Esophagus squamous epithelium (tissue), 5 donors: ENCODE measurements around the gene KRT77. TPM values are rescaled to one million over a fixed set of nuclear protein-coding genes. Genes with fewer than 3 reads are reported as not detected.

Experiments used
- DNase-seq: peaks from one replicate; lab custom pipeline; 2025; lab: John Stamatoyannopoulos, UW
- H3K27ac ChIP-seq, 4 donors: fragments of 200-600 bp; sonication (generic); one replicate each; pipeline ENCODE4 v1.5.1; 2016 to 2019; ENCODE audit warnings: mild to moderate bottlenecking in 1 of 4
- H3K27me3 ChIP-seq, 4 donors: fragments of 200-600 bp; sonication (generic); 1 replicate in 3 of 4; 2 replicates in 1 of 4; pipeline versions ENCODE4 v1.5.1 to v1.6.0; 2017 to 2021; ENCODE audit warnings: antibody characterized with exemption in 1 of 4
- H3K36me3 ChIP-seq, 3 donors: fragments of 200-600 bp; sonication (generic); one replicate each; pipeline ENCODE4 v1.5.1; 2016 to 2019
- H3K4me1 ChIP-seq, 3 donors: fragments of 200-600 bp; sonication (generic); one replicate each; pipeline ENCODE4 v1.5.1; 2017 to 2019
- H3K4me3 ChIP-seq, 4 donors: fragments of 200-600 bp; sonication (generic); 1 replicate in 3 of 4; 2 replicates in 1 of 4; pipeline ENCODE4 v1.5.1; 2016 to 2019; ENCODE audit warnings: mild to moderate bottlenecking in 2 of 4, moderate library complexity in 1 of 4
- H3K9me3 ChIP-seq, 3 donors: fragments of 200-600 bp; sonication (generic); one replicate each; pipeline ENCODE4 v1.5.1; 2016 to 2019
- POLR2A ChIP-seq, 4 donors: fragments of 450-650 bp; IDR thresholded peaks; one replicate each; pipeline ENCODE4 v1.6.1; 2017; ENCODE audit warnings: antibody characterized with exemption in 4 of 4, mild to moderate bottlenecking in 4 of 4, moderate library complexity in 3 of 4
- WGBS, 2 donors: methylation state at CpG; one replicate each; pipeline ENCODE4 v1.1.5; 2018; 5-methylcytosine and 5-hydroxymethylcytosine counted together
- intact Hi-C: fragments of 100-400 bp; cut with DNase I; formaldehyde crosslinking; loops from one replicate; pipeline ENCODE4 v1.15.0; 2022
- total RNA-seq, 4 donors: library from RNA; depleted of rRNA; stranded (reverse); fragments of >200 nt; gene quantifications; one replicate each; pipeline ENCODE4 v1.1.0, GENCODE V29; 2016
- TF ChIP-seq, protein P1 (sequence below), 6 experiments: fragments of 450-650 bp in 4 of 6; fragments of 200-600 bp in 2 of 6; sonication (generic) in 2 of 6; IDR thresholded peaks; one replicate each; pipeline ENCODE4 v1.5.1; 2016 to 2019; ENCODE audit warnings: antibody characterized with exemption in 6 of 6, mild to moderate bottlenecking in 4 of 6, moderate library complexity in 4 of 6
- donor health status: DM: yes; HTN: yes; CAD: no.

The KRT77 gene
- total RNA-seq, 4 donors from 2014 or later = not detected

DNA sequence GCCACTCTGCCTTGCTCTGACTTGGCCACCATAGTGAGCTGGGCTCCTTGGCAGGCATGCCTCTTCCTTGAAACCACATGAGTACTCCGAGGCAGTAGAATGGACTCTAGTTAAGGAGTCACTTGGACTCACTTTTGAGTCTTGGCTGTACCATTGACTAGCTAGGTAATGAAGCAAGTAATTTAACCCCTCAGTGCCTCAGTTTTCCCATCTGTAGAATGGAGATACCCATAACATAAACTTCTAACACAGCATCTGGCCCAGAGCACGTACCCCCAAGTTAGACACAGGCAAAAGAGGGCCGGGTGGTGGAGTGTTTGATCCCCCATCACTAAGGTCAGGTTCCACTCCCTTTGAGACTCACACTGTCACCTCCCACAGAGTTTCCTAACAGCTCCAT is 8.3 kb downstream of the KRT77 start:
- DNase-seq = no peak
- 66 to 82% methylated on average over 2 to 3 of the region's 3 CpGs for WGBS, 2 donors

GRCh38 chr12:52694151-52694550 is 9.2 kb downstream of the KRT77 start:
- H3K4me1 ChIP-seq = peaks cover 5 to 29% (median 15%) of the 10 kb centered on the region in 3 donors
- H3K27me3 ChIP-seq = peaks cover 0 to 54% (median 0%) of the 10 kb centered on the region in 4 donors
- 87 to 91% methylated on average over 6 of the region's 6 CpGs for WGBS, 2 donors
- H3K27ac ChIP-seq = no peak overlapping the region
- H3K36me3 ChIP-seq = no peaks in the 10 kb centered on the region
- H3K4me3 ChIP-seq = no peak overlapping the region
- H3K9me3 ChIP-seq = no peaks in the 10 kb centered on the region
- intact Hi-C loops = no loop called here
- DNase-seq = no peak
- TF ChIP-seq, protein P1, sequence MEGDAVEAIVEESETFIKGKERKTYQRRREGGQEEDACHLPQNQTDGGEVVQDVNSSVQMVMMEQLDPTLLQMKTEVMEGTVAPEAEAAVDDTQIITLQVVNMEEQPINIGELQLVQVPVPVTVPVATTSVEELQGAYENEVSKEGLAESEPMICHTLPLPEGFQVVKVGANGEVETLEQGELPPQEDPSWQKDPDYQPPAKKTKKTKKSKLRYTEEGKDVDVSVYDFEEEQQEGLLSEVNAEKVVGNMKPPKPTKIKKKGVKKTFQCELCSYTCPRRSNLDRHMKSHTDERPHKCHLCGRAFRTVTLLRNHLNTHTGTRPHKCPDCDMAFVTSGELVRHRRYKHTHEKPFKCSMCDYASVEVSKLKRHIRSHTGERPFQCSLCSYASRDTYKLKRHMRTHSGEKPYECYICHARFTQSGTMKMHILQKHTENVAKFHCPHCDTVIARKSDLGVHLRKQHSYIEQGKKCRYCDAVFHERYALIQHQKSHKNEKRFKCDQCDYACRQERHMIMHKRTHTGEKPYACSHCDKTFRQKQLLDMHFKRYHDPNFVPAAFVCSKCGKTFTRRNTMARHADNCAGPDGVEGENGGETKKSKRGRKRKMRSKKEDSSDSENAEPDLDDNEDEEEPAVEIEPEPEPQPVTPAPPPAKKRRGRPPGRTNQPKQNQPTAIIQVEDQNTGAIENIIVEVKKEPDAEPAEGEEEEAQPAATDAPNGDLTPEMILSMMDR (IDR thresholded peaks at IDR 0.05) = no peak
- TF ChIP-seq POLR2A (IDR thresholded peaks at IDR 0.05) = no peak

More for the DNA sequence above, 8.3 kb downstream of the KRT77 start:
- Histone ChIP-seq H3K4me1 (peaks cover 5 to 34% (median 15%) of the 10 kb centered on the region in 3 donors), H3K4me3 (no peak overlapping the region), H3K27me3 (peaks cover 0 to 48% (median 0%) of the 10 kb centered on the region in 4 donors), H3K36me3 (no peaks in the 10 kb centered on the region), H3K9me3 (no peaks in the 10 kb centered on the region), H3K27ac (no peak overlapping the region)
- intact Hi-C loops = no loop called here
- TF ChIP-seq, protein P1 (IDR thresholded peaks at IDR 0.05) = no peak
- TF ChIP-seq POLR2A (IDR thresholded peaks at IDR 0.05) = no peak

GRCh38 chr12:52693261-52693660 is 10.1 kb downstream of the KRT77 start:
- intact Hi-C loops = no loop called here
- WGBS, 2 donors = 55 to 74% methylated on average over 5 of the region's 5 CpGs
- DNase-seq = no peak
- no peak overlapping the region for H3K4me3 ChIP-seq
- TF ChIP-seq, protein P1 (IDR thresholded peaks at IDR 0.05) = no peak
- TF ChIP-seq POLR2A (IDR thresholded peaks at IDR 0.05) = no peak
- H3K27ac ChIP-seq = no peak overlapping the region
- H3K27me3 ChIP-seq = peaks cover 0 to 63% (median 0%) of the 10 kb centered on the region in 4 donors
- H3K9me3 ChIP-seq = no peaks in the 10 kb centered on the region
- no peaks in the 10 kb centered on the region for H3K36me3 ChIP-seq
- peaks cover 5 to 24% (median 11%) of the 10 kb centered on the region in 3 donors for H3K4me1 ChIP-seq

DNA sequence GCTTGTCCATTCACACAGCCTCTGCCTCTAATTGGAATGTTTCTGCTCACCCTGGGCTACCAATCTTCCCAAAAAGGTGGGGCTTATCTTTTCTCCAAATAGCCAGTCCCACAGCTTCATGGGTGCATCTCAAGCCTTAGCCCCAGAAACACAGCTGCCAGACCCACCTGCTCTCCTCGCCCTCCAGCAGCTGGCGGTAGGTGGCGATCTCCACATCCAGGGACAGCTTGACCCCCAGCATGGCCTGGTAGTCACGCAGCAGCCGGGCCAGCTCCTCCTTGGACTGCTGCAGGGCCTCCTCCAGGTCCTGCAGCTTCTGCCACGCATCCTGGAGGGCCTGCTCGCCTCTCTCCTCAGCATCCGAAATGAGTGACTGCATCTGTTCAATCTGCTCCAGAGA is 11.1 kb downstream of the KRT77 start:
- WGBS, 2 donors = 64 to 87% methylated on average over 3 to 4 of the region's 8 CpGs
- Histone ChIP-seq H3K4me1 (peaks cover 9 to 31% (median 15%) of the 10 kb centered on the region in 3 donors), H3K4me3 (no peak overlapping the region), H3K36me3 (no peaks in the 10 kb centered on the region), H3K27me3 (peaks cover 0 to 69% (median 0%) of the 10 kb centered on the region in 4 donors), H3K9me3 (no peaks in the 10 kb centered on the region), H3K27ac (no peak overlapping the region)
- intact Hi-C loops = no loop called here
- no peak for DNase-seq
- TF ChIP-seq POLR2A (IDR thresholded peaks at IDR 0.05) = no peak
- TF ChIP-seq, protein P1 (IDR thresholded peaks at IDR 0.05) = no peak

- Histone ChIP-seq H3K36me3 (no peaks in the 10 kb centered on the region), H3K4me3 (no peak overlapping the region), H3K4me1 (peaks cover 10 to 35% (median 15%) of the 10 kb centered on the region in 3 donors), H3K27me3 (peaks cover 0 to 72% (median 0%) of the 10 kb centered on the region in 4 donors), H3K27ac (no peak overlapping the region), H3K9me3 (no peaks in the 10 kb centered on the region)
- TF ChIP-seq, protein P1 (IDR thresholded peaks at IDR 0.05) = no peak
- TF ChIP-seq POLR2A (IDR thresholded peaks at IDR 0.05) = no peak
- 52 to 60% methylated on average over 1 to 2 of the region's 2 CpGs for WGBS, 2 donors
- no peak for DNase-seq
- intact Hi-C loops = no loop called here
Observed at GRCh38 chr12:52691841-52692150, 11.5 kb downstream of the KRT77 start.
